GM21576 (cell line): ENCODE data around the gene KLF9.

Experiments
- ATAC-seq: cut with Tn5 transposase; IDR thresholded peaks from one replicate; pipeline ENCODE4 v1.9.1; 2021; ENCODE audit warnings: mild to moderate bottlenecking, moderate library complexity; ENCODE audit not compliant: unreplicated experiment

The KLF9 gene

GRCh38 chr9:70367305-70367930 is 47.0 kb downstream of the KLF9 start:
- no peak for ATAC-seq

DNA sequence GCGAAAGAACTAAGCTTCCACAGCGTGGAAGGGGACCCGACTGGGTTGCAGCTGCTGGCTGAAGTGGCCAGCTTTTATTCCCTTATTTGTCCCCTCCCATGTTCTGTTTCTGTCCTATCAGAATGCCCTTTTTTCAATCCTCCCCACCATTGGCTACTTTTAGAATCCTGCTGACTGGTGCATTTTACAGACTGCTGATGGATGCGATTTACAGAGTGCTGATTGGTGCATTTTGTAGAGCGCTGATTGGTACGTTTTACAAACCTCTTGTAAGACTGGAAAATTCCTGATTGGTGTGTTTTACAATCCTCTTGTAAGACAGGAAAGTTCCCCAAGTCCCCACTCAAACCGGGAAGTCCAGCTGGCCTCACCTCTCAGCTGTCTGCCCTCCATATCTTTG is 50.7 kb downstream of the KLF9 start:
- ATAC-seq: no peak

GRCh38 chr9:70362952-70363351 is 51.5 kb downstream of the KLF9 start:
- ATAC-seq: no peak

- no peak for ATAC-seq
These were observed 58.7 kb downstream of the KLF9 start for GRCh38 chr9:70355801-70356200.

- ATAC-seq: no peak
These were observed 61.7 kb downstream of the KLF9 start for GRCh38 chr9:70352802-70353201.

DNA sequence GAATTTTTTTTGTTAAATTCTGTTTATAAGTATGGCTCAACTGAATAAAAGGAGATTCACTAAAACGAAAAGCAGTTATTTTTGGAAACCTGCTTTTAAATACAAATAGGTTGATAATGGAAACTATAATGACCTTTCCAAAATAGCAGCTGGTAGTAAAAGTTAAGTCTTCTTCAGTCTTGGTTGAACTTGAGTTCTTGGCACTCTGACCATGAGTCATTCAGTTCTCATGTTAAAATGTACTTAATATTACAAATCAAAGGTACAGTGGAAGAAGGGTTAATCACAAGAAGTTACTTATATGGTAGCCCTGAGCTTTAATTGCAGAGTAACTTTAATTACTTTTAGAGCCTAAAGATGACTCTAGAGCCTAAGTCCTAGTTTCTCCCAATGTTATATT is 62.1 kb downstream of the KLF9 start:
- ATAC-seq: no peak

- ATAC-seq: no peak
These were observed 67.4 kb downstream of the KLF9 start for GRCh38 chr9:70347046-70347445.

GRCh38 chr9:70340572-70340971 is 73.9 kb downstream of the KLF9 start:
- no peak for ATAC-seq
